Fibroblast of the aortic adventitia (primary cell): ENCODE measurements around the gene MAPK4. TPM values are rescaled to one million over a fixed set of nuclear protein-coding genes. Genes with fewer than 3 reads are reported as not detected.

ENCODE experiments used
- DNase-seq: peaks from one replicate; pipeline ENCODE4 v3.0.0-alpha.2; 2010; ENCODE audit warnings: low read depth
- H3K4me3 ChIP-seq: 2 replicates; pipeline ENCODE4 v1.5.1; 2011; ENCODE audit warnings: low read depth, mild to moderate bottlenecking, control low read depth, low read length, moderate library complexity
- CTCF ChIP-seq: IDR thresholded peaks from 2 replicates; pipeline ENCODE4 v1.5.1; 2011; ENCODE audit warnings: mild to moderate bottlenecking, low read length, control low read depth, inconsistent platforms; ENCODE audit not compliant: insufficient read depth
- total RNA-seq: library from RNA; depleted of rRNA; stranded (reverse); fragments of >200 nt; gene quantifications from 2 replicates; pipeline ENCODE4 v1.2.3, GENCODE V29; 2012; ENCODE audit warnings: low replicate concordance

Gene MAPK4
- total RNA-seq, 1 donor = under 0.01 TPM

- no peak for TF ChIP-seq CTCF
- no peak for DNase-seq
- no peak overlapping the region for H3K4me3 ChIP-seq
Observed at GRCh38 chr18:50751490-50751889, 191.6 kb downstream of the MAPK4 start.

- TF ChIP-seq CTCF = no peak
- no peak for DNase-seq
- H3K4me3 ChIP-seq = no peak overlapping the region
Observed at GRCh38 chr18:50751947-50752346, 192.1 kb downstream of the MAPK4 start.

GRCh38 chr18:50753311-50753710 lies 193.4 kb downstream of the MAPK4 start:
- H3K4me3 ChIP-seq = no peak overlapping the region
- no peak for TF ChIP-seq CTCF
- DNase-seq = no peak

GRCh38 chr18:50754297-50754696 lies 194.4 kb downstream of the MAPK4 start:
- H3K4me3 ChIP-seq = no peak overlapping the region
- no peak for TF ChIP-seq CTCF
- no peak for DNase-seq

GRCh38 chr18:50757358-50757757 lies 197.5 kb downstream of the MAPK4 start:
- no peak for TF ChIP-seq CTCF
- no peak overlapping the region for H3K4me3 ChIP-seq
- DNase-seq = no peak

GRCh38 chr18:50769463-50769862 lies 209.6 kb downstream of the MAPK4 start:
- no peak overlapping the region for H3K4me3 ChIP-seq
- no peak for DNase-seq
- TF ChIP-seq CTCF = no peak

GRCh38 chr18:50775207-50775606 lies 215.3 kb downstream of the MAPK4 start:
- DNase-seq = no peak
- H3K4me3 ChIP-seq = no peak overlapping the region
- TF ChIP-seq CTCF = no peak
